Measurements from ENCODE around the gene ABLIM2. TPM values are rescaled to one million over a fixed set of nuclear protein-coding genes. Genes with fewer than 3 reads are reported as not detected.

The ABLIM2 gene
- total RNA-seq, 1 donor from 2014 or later = 5.2 TPM

GRCh38 chr4:8146157-8146556, 12.5 kb downstream of the ABLIM2 start:
- DNase-seq (no peak), ATAC-seq (no peak)
- Histone ChIP-seq H3K36me3 (no peaks in the 10 kb centered on the region), H3K9me3 (no peaks in the 10 kb centered on the region), H3K27me3 (ENCODE audit: low read depth) (no peaks in the 10 kb centered on the region), H3K4me3 (no peak overlapping the region), H3K4me1 (peaks cover 16% of the 10 kb centered on the region), H3K27ac (no peak overlapping the region)
- intact Hi-C loops (cut with DNase I) = no loop called here
- TF ChIP-seq, protein P1, sequence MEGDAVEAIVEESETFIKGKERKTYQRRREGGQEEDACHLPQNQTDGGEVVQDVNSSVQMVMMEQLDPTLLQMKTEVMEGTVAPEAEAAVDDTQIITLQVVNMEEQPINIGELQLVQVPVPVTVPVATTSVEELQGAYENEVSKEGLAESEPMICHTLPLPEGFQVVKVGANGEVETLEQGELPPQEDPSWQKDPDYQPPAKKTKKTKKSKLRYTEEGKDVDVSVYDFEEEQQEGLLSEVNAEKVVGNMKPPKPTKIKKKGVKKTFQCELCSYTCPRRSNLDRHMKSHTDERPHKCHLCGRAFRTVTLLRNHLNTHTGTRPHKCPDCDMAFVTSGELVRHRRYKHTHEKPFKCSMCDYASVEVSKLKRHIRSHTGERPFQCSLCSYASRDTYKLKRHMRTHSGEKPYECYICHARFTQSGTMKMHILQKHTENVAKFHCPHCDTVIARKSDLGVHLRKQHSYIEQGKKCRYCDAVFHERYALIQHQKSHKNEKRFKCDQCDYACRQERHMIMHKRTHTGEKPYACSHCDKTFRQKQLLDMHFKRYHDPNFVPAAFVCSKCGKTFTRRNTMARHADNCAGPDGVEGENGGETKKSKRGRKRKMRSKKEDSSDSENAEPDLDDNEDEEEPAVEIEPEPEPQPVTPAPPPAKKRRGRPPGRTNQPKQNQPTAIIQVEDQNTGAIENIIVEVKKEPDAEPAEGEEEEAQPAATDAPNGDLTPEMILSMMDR (IDR thresholded peaks at IDR 0.05) = no peak

DNA sequence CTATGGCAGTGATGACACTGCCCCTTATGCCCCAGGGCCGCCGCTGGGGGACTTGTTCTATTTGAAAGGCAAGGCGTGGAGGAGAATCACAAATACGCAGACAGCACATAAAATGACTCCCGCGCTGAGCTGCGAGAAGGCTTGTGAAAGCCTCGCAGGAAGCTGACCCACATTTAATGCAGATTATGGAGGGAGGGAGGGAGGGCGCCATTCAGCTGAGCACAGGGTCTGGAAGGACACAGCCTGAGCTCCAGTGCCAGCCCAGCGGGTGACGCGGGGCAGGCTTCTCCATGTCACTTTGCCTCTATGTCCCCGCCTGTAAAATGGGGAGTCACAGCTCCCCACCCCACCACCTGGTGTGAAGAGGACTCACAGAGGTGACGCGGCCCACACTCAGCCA, 14.3 kb downstream of the ABLIM2 start:
- Histone ChIP-seq H3K36me3 (no peaks in the 10 kb centered on the region), H3K4me3 (no peak overlapping the region), H3K9me3 (no peaks in the 10 kb centered on the region), H3K27ac (no peak overlapping the region), H3K4me1 (peaks cover 16% of the 10 kb centered on the region), H3K27me3 (ENCODE audit: low read depth) (no peaks in the 10 kb centered on the region)
- TF ChIP-seq, protein P1 (IDR thresholded peaks at IDR 0.05) = no peak
- no peak for ATAC-seq
- no peak for DNase-seq
- intact Hi-C loops (cut with DNase I) = no loop called here

- Histone ChIP-seq H3K27ac (no peak overlapping the region), H3K36me3 (no peaks in the 10 kb centered on the region), H3K9me3 (no peaks in the 10 kb centered on the region), H3K4me3 (no peak overlapping the region), H3K27me3 (ENCODE audit: low read depth) (no peaks in the 10 kb centered on the region), H3K4me1 (peaks cover 16% of the 10 kb centered on the region)
- ATAC-seq = no peak
- TF ChIP-seq, protein P1 (IDR thresholded peaks at IDR 0.05) = no peak
- intact Hi-C loops (cut with DNase I) = no loop called here
- no peak for DNase-seq
Measured at GRCh38 chr4:8143392-8144140, 15.0 kb downstream of the ABLIM2 start.

GRCh38 chr4:8142556-8142955, 16.1 kb downstream of the ABLIM2 start:
- Histone ChIP-seq H3K36me3 (no peaks in the 10 kb centered on the region), H3K27ac (no peak overlapping the region), H3K4me1 (peaks cover 16% of the 10 kb centered on the region), H3K27me3 (ENCODE audit: low read depth) (no peaks in the 10 kb centered on the region), H3K9me3 (no peaks in the 10 kb centered on the region), H3K4me3 (no peak overlapping the region)
- DNase-seq (no peak), ATAC-seq (no peak)
- TF ChIP-seq, protein P1 (IDR thresholded peaks at IDR 0.05) = no peak
- intact Hi-C loops (cut with DNase I) = no loop called here

- no peak overlapping the region for H3K27ac ChIP-seq
- DNase-seq (no peak), ATAC-seq (peak in 1 of 2 donors; percentile 11)
- intact Hi-C loops (cut with DNase I) = no loop called here
- H3K4me3 ChIP-seq = no peak overlapping the region
- no peaks in the 10 kb centered on the region for H3K9me3 ChIP-seq
- H3K4me1 ChIP-seq = peaks cover 16% of the 10 kb centered on the region
- TF ChIP-seq, protein P1 (IDR thresholded peaks at IDR 0.05) = no peak
- no peaks in the 10 kb centered on the region for H3K36me3 ChIP-seq
- H3K27me3 ChIP-seq (ENCODE audit: low read depth) = no peaks in the 10 kb centered on the region
Measured at GRCh38 chr4:8141935-8142334, 16.7 kb downstream of the ABLIM2 start.

All from lower lobe of right lung (tissue), 2 donors.